Colonic mucosa (tissue), 4 donors: ENCODE results near the gene TTC22. TPM values are rescaled to one million over a fixed set of nuclear protein-coding genes. Genes with fewer than 3 reads are reported as not detected.
A peak's percentile ranks its signal among the peaks of the same experiment; 100 is the strongest.

ENCODE experiments used
- DNase-seq: peaks from one replicate; pipeline ENCODE4 v3.0.0-alpha.2; 2020
- H3K27ac ChIP-seq: fragments of 200-600 bp; one replicate; pipeline ENCODE4 v1.8.0; 2021
- H3K27me3 ChIP-seq: fragments of 200-600 bp; one replicate; pipeline ENCODE4 v1.8.0; 2021
- H3K36me3 ChIP-seq: fragments of 200-600 bp; one replicate; pipeline ENCODE4 v1.8.0; 2021
- H3K4me1 ChIP-seq: fragments of 200-600 bp; one replicate; pipeline ENCODE4 v1.8.0; 2021; ENCODE audit warnings: mild to moderate bottlenecking
- H3K4me3 ChIP-seq: fragments of 200-600 bp; one replicate; pipeline ENCODE4 v1.8.0; 2021
- H3K9ac ChIP-seq, 2 donors: one replicate each; pipeline ENCODE4 v1.7.0; 2013; ENCODE audit warnings: control low read depth in 2 of 2, low read depth in 2 of 2, low read length in 2 of 2
- H3K9me3 ChIP-seq: fragments of 200-600 bp; one replicate; pipeline ENCODE4 v1.8.0; 2021
- intact Hi-C: fragments of 100-400 bp; cut with DNase I; formaldehyde crosslinking; loops from one replicate; pipeline ENCODE4 v1.14.1; 2022
- total RNA-seq, 2 donors: library from RNA; stranded (reverse); fragmentation: NEBNext Ultra II Directional in 1 of 2; extraction: Animal tissue kit (Norgen Biotek cat#: 25700) in 1 of 2; gene quantifications; one replicate each; pipeline ENCODE4 v1.2.1, GENCODE V29; 2021
- TF ChIP-seq, protein P1 (sequence below): fragments of 200-600 bp; IDR thresholded peaks from one replicate; pipeline ENCODE4 v1.8.0; 2022; ENCODE audit warnings: antibody characterized with exemption, mild to moderate bottlenecking
- donor health status: healthy.
- donor health status: DM: no; HTN: no; CAD: no.
- donor health status: DM: no; HTN: no; CAD: no.

Gene TTC22
- total RNA-seq, 2 donors from 2014 or later, result 52.4 to 80.6 TPM

DNA sequence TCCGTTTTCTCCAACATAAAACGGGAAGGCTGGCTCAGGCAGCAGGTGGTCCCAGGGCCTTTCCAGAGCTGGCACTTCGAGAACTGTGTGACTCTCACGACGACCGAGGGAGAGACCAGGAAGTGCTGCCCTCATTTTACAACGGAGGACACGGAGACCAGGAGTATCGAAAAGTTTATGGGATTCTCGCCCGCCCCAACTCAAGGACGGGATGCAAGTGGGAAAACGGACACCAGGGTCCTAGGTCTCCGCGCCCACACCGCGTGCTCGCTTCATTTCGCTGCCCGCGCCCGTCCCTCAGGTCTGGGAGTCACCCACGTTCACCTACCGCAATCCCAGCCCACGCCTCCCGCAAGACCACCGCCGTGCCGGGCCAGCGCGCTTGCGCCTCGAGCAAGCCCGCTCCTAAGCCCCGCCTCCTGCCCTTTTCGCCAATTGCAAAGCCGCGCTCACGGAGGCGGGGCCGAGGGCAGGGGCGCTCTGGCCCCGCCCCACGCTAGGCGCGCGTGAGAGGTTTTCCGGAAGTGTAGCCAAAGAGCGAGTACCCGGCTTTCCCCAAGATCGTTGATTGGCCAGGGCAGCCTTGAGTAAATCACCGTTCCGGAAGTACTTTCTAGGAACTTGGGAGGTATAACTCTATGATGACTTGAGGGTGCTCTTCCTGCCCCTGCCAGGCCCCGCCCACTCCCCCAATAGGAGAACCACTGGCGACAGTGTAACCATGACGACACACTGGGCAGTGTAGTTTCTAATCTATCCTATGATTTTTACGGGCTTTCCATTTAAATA is 36.8 kb downstream of the TTC22 start, which contains the start of gene PARS2:
Gene PARS2, minus strand, starts transcription at position 391 of the 789 bp plus-strand sequence. CDS start 5,362 bp downstream, outside the sequence.
- H3K27ac ChIP-seq, result peak within 1 kb of the TSS; percentile 37
- peak within 1 kb of the TSS; percentile 88 for H3K4me3 ChIP-seq
- H3K4me1 ChIP-seq, result no peaks in the 10 kb centered on the region
- TF ChIP-seq, protein P1, sequence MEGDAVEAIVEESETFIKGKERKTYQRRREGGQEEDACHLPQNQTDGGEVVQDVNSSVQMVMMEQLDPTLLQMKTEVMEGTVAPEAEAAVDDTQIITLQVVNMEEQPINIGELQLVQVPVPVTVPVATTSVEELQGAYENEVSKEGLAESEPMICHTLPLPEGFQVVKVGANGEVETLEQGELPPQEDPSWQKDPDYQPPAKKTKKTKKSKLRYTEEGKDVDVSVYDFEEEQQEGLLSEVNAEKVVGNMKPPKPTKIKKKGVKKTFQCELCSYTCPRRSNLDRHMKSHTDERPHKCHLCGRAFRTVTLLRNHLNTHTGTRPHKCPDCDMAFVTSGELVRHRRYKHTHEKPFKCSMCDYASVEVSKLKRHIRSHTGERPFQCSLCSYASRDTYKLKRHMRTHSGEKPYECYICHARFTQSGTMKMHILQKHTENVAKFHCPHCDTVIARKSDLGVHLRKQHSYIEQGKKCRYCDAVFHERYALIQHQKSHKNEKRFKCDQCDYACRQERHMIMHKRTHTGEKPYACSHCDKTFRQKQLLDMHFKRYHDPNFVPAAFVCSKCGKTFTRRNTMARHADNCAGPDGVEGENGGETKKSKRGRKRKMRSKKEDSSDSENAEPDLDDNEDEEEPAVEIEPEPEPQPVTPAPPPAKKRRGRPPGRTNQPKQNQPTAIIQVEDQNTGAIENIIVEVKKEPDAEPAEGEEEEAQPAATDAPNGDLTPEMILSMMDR, result no peak
- no peaks in the 10 kb centered on the region for H3K9me3 ChIP-seq
- intact Hi-C loops, result no loop called here
- H3K27me3 ChIP-seq, result no peaks in the 10 kb centered on the region
- H3K9ac ChIP-seq, result peak within 1 kb of the TSS; percentile 85 to 93
- H3K36me3 ChIP-seq, result no peaks in the 10 kb centered on the region
- DNase-seq, result peak; percentile 96

DNA sequence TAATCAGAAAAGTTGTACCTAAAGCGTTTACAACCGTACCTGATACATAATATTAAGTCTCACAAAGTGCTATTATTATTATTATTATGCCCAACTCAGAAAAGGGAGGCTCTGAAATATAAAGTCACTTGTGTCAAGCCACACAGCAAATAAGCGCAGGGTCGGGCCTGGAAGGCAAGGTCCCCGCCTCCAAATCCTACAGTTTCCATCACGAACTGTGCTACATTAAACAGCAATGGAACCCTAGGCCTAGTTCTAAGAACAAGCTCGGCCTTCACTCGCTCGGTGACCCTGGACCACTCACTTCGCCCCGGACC is 37.3 kb downstream of the TTC22 start:
- no peak for DNase-seq
- intact Hi-C loops, result no loop called here
- H3K9me3 ChIP-seq, result no peaks in the 10 kb centered on the region
- no peaks in the 10 kb centered on the region for H3K27me3 ChIP-seq
- peak overlapping the region; percentile 34 for H3K27ac ChIP-seq
- peak overlapping the region; percentile 88 for H3K4me3 ChIP-seq
- peak overlapping the region; percentile 85 to 93 for H3K9ac ChIP-seq
- TF ChIP-seq, protein P1, result no peak
- H3K4me1 ChIP-seq, result no peaks in the 10 kb centered on the region
- H3K36me3 ChIP-seq, result no peaks in the 10 kb centered on the region

DNA sequence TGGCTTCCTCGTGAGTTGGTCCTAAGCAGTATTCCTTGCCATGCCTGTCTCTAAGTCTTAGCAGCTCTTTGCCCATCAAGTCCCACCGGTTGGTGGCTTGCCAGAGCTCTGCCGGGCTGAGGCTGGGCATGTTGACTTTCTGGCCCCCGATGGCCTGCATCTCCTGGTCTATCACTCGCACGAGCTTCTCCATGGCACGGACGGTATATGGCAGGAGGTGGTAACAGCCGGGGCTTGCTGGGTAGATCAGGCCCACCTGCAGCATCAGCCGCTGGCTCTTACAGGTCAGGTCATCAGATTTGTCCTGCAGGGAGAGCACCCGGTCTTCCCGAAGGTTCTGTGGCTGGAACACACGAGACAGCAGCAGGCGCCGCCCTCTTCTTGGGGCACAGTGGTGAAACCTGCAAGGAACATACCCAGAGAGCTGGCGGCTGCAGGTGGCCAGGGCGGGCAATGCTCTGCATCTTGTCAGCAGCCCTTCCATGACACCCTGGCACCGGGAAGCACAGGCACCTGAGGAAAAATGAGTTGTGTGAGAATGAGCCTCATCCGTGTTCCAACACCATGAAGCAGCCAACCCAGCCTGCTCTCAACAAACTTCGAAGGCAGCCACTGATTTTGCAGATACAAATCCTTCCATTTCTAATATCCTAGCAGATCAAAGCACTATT is 42.3 kb downstream of the TTC22 start:
- Histone ChIP-seq H3K4me1 (no peaks in the 10 kb centered on the region), H3K36me3 (no peaks in the 10 kb centered on the region), H3K9me3 (no peaks in the 10 kb centered on the region), H3K4me3 (no peak overlapping the region), H3K27me3 (no peaks in the 10 kb centered on the region), H3K27ac (no peak overlapping the region), H3K9ac (no peak overlapping the region)
- DNase-seq, result no peak
- TF ChIP-seq, protein P1, result no peak
- intact Hi-C loops, result no loop called here

DNA sequence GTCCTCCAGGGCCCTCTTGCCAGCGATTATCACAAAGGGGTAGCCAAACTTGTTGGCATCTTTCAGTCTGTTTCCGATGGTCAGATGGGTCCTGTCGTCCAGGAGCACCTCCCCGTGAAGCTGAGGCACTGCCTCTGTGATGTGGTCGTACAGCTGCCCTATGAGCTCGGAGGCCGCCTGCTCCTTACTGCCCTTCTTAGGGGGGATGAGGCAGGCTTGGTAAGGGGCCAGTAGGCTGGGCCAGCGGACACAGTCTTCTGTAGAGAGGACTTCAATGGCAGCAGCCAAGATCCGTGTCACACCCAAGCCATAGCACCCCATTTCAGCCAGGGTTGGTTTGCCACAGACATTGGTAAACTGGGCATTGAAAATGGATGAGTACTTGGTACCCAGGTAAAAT is 43.3 kb downstream of the TTC22 start:
- Histone ChIP-seq H3K9ac (no peak overlapping the region), H3K27ac (no peak overlapping the region), H3K27me3 (no peaks in the 10 kb centered on the region), H3K9me3 (no peaks in the 10 kb centered on the region), H3K4me3 (no peak overlapping the region), H3K36me3 (no peaks in the 10 kb centered on the region), H3K4me1 (no peaks in the 10 kb centered on the region)
- TF ChIP-seq, protein P1, result no peak
- intact Hi-C loops, result no loop called here
- DNase-seq, result no peak

DNA sequence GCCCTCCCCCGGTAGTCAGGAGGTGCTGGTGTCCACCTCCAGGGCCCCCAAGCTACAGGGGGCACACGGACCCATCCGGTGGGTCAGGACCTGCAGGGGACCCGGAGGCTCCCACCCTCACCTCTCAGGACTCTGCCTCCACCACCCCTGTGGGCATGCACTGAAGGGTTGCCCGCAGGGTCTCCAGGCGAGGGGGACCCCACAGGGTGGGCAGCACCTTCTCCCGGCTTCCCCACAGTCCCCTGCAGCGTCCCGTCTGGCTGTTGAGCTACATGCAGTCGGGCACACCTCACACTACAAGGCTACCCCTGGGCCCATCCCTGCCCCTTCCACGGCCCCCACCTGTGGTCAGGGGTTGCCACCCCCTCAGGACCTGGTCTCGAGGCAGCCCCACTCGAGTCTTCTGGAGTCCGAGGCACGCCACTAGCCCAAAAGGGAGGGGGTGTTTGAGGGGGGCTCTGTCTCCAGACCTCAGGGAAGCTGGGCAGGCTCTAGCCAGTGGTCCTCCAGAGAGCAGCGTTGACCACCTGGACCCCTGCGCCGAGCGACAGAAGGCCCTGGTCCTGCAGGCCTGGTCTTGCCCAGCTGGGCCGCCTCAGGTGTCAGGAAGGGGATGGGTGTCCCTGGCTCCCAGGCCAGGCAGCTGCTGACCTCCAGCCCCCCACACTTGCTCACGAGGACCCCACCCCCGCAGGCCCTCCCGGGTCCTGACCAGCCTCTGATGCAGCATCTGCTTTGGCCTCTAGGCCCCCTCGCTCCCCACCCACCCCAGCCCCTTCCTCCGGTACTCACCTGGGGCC is 46.4 kb downstream of the TTC22 start:
- Histone ChIP-seq H3K9me3 (no peaks in the 10 kb centered on the region), H3K4me3 (no peak overlapping the region), H3K36me3 (no peaks in the 10 kb centered on the region), H3K27me3 (no peaks in the 10 kb centered on the region), H3K27ac (no peak overlapping the region), H3K4me1 (no peaks in the 10 kb centered on the region), H3K9ac (no peak overlapping the region)
- DNase-seq, result no peak
- intact Hi-C loops, result no loop called here
- TF ChIP-seq, protein P1, result no peak
